Left lobe of liver (tissue), 2 donors: ENCODE measurements around the gene SIM2. TPM values are rescaled to one million over a fixed set of nuclear protein-coding genes. Genes with fewer than 3 reads are reported as not detected.

Experiments used
- ATAC-seq: fragments of 200-7000 bp; cut with Tn5 transposase; one replicate; pipeline ENCODE4 v1.9.1; 2020; ENCODE audit warnings: mild to moderate bottlenecking, moderate library complexity
- DNase-seq: peaks from one replicate; pipeline ENCODE4 v3.0.0-alpha.2; 2020; ENCODE audit warnings: low spot score
- total RNA-seq: library from RNA; stranded (reverse); gene quantifications from one replicate; pipeline ENCODE4 v1.2.1, GENCODE V29; 2021
- donor health status: DM: no; HTN: no; CAD: no; lungs with moderate emphysema.
- donor health status: DM: no; HTN: yes; CAD: no.

SIM2 gene
- total RNA-seq, 1 donor from 2014 or later: not detected

DNA sequence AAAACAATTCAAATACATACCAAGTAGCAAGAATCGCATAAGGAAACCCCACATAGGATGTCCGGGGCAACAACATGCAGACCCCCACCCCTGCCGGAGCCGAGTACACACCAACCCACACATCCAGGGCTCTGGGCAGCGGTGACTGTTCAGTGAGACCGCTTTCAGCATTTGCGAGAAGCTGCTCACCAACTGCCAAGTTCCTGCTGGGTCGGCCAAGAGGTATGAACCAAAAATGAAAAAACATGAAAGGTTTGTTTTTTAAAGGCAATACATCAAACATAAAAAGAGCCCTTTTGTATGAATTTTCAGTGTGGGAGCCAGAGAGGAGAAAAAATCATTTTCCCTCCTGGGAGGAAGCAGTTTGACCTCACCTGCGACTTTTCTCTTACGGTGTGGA lies 92.3 kb downstream of the SIM2 start:
- no peak for ATAC-seq
- no peak for DNase-seq

DNA sequence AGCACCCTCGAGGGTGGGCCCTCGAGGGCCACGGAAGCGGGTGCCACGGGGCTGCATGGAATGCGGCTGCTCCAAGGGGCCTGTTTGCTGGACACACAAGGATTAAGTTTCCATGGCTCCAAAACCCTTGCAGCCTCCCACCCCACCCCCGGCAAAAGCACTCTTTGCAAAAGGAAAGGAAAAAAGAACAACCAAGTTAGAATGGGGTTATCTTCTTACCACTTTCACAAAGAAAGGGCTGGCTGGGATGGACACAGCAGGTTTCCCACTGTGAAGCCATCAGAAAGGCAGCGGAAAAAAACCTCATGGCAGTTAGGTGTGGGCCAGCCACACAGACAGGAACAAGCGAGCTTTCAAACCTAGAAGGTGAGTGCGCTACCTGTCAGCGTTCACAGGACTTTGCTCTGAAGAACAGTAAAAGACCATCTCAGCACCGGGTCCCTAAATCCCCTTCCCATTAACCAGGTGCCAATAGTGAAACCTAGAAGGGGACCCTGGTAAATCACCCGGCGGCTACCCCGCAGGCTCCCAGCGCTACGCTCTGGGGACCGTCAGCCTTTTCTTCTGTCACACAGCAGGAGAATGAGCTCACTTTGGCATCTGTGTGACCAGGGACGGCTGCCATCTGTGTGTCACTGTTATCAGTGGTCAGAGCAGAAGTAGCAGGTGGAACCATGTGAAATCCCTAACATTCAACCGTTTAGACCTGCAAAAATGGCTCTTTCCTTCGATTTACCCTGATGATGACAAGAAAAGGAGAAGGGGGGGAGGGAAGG lies 93.0 kb downstream of the SIM2 start:
- DNase-seq (no peak), ATAC-seq (no peak)

DNA sequence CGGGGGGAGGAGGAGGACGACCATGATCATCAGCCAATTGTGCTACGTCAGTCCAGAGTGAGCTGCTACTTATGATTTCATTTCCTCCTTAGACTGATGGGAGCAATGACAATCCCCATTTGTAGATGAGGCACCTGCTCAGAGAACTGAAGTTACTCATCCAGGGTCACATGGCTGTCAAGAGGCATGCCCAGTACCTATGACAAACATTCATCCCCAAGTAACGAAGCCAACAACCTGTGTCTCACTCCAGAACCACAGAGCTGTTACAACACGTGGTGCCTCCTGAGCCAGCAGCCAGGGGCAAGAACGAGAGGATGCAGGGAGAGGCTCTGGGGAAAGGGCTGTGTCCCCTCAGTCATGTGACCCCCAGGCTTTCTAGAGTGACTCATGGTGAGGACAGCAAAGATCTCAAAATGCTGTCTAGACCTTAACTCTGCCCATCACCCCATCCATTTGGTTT lies 93.6 kb downstream of the SIM2 start:
- ATAC-seq: no peak
- DNase-seq: no peak

GRCh38 chr21:36796070-36796469 lies 97.2 kb downstream of the SIM2 start:
- no peak for DNase-seq
- no peak for ATAC-seq

GRCh38 chr21:36798491-36798890 lies 99.6 kb downstream of the SIM2 start:
- ATAC-seq (no peak), DNase-seq (no peak)

Other genes starting within 250 kb of the SIM2 start
- gene CLDN14, start 219.0 kb upstream of the SIM2 start, total RNA-seq: 16.4 TPM